Activated CD8-positive, alpha-beta T cell treated with anti-CD3 and anti-CD28 coated beads for 36 hours (primary cell): ENCODE measurements around the gene PKP3. TPM values are rescaled to one million over a fixed set of nuclear protein-coding genes. Genes with fewer than 3 reads are reported as not detected.

ENCODE experiments used
- ATAC-seq: fragments of 200-7000 bp; cut with Tn5 transposase; one replicate; pipeline ENCODE4 v1.10.0; 2021; ENCODE audit warnings: mild to moderate bottlenecking, moderate library complexity
- CTCF ChIA-PET: fragments of 350-600 bp; sonication (Branson Sonifier 250); formaldehyde crosslinking; loops from one replicate; lab custom pipeline; 2021; ENCODE audit warnings: antibody characterized with exemption; lab: Charles Lee
- POLR2A ChIA-PET: fragments of 350-600 bp; sonication (Branson Sonifier 250); formaldehyde crosslinking; loops from one replicate; lab custom pipeline; 2021; ENCODE audit warnings: antibody characterized with exemption; lab: Charles Lee
- DNase-seq: peaks from one replicate; pipeline ENCODE4 v3.0.0-alpha.2; 2020
- H3K27ac Mint-ChIP-seq: one replicate; pipeline ENCODE4 v1.8.0; 2021; ENCODE audit warnings: mild to moderate bottlenecking, mixed read lengths
- H3K27me3 Mint-ChIP-seq: one replicate; pipeline ENCODE4 v1.8.0; 2021; ENCODE audit warnings: mixed read lengths
- H3K36me3 Mint-ChIP-seq: one replicate; pipeline ENCODE4 v1.8.0; 2021; ENCODE audit warnings: low read depth, mixed read lengths
- H3K4me1 Mint-ChIP-seq: one replicate; pipeline ENCODE4 v1.8.0; 2021; ENCODE audit warnings: low read depth, mixed read lengths
- H3K4me3 Mint-ChIP-seq: one replicate; pipeline ENCODE4 v1.8.0; 2021; ENCODE audit warnings: mild to moderate bottlenecking, moderate library complexity, mixed read lengths
- H3K9me3 Mint-ChIP-seq: one replicate; pipeline ENCODE4 v1.8.0; 2021; ENCODE audit warnings: mixed read lengths
- CTCF ChIP-seq: fragments of 200-600 bp; IDR thresholded peaks from one replicate; pipeline ENCODE4 v1.8.0; 2022; ENCODE audit warnings: antibody characterized with exemption, mild to moderate bottlenecking
- intact Hi-C: fragments of 100-400 bp; cut with micrococcal nuclease; formaldehyde crosslinking; loops from one replicate; pipeline ENCODE4 v1.10.0; 2022
- total RNA-seq, 2 experiments: library from RNA; stranded (reverse); gene quantifications; one replicate each; pipeline ENCODE4 v1.2.3, GENCODE V29; 2021

PKP3 gene
- total RNA-seq, 2 experiments from 2014 or later, result 0.18 TPM; not detected in 1

- Mint-ChIP-seq H3K36me3 (no peaks in the 10 kb centered on the region), H3K9me3 (peaks cover 1% of the 10 kb centered on the region), H3K27me3 (peaks cover 27% of the 10 kb centered on the region), H3K27ac (no peak overlapping the region), H3K4me1 (peaks cover 3% of the 10 kb centered on the region), H3K4me3 (no peak overlapping the region)
- intact Hi-C loops, result no loop called here
- POLR2A ChIA-PET, result no interaction called here
- DNase-seq (no peak), ATAC-seq (no peak)
- CTCF ChIA-PET, result interaction anchor here (1.7 kb wide), 1 partner anchor 121 kb away, joined by 5 read pairs; no protein-coding TSS in a partner anchor
- TF ChIP-seq CTCF, result no peak
These were observed 22.1 kb upstream of the PKP3 start for GRCh38 chr11:371716-372590.

- no peak overlapping the region for H3K4me3 Mint-ChIP-seq
- ATAC-seq, result no peak
- H3K36me3 Mint-ChIP-seq, result no peaks in the 10 kb centered on the region
- POLR2A ChIA-PET, result no interaction called here
- H3K4me1 Mint-ChIP-seq, result peaks cover 3% of the 10 kb centered on the region
- H3K27ac Mint-ChIP-seq, result no peak overlapping the region
- H3K27me3 Mint-ChIP-seq, result peaks cover 17% of the 10 kb centered on the region
- peaks cover 1% of the 10 kb centered on the region for H3K9me3 Mint-ChIP-seq
- DNase-seq, result no peak
- intact Hi-C loops, result no loop called here
- CTCF ChIA-PET, result no interaction called here
- no peak for TF ChIP-seq CTCF
These were observed 20.9 kb upstream of the PKP3 start for GRCh38 chr11:372809-373715.

GRCh38 chr11:373716-374551 is 20.1 kb upstream of the PKP3 start:
- H3K4me3 Mint-ChIP-seq, result no peak overlapping the region
- H3K27me3 Mint-ChIP-seq, result peaks cover 10% of the 10 kb centered on the region
- H3K27ac Mint-ChIP-seq, result no peak overlapping the region
- intact Hi-C loops, result no loop called here
- ATAC-seq (no peak), DNase-seq (no peak)
- POLR2A ChIA-PET, result no interaction called here
- peaks cover 1% of the 10 kb centered on the region for H3K9me3 Mint-ChIP-seq
- CTCF ChIA-PET, result no interaction called here
- H3K36me3 Mint-ChIP-seq, result no peaks in the 10 kb centered on the region
- H3K4me1 Mint-ChIP-seq, result no peaks in the 10 kb centered on the region
- TF ChIP-seq CTCF, result no peak

- Mint-ChIP-seq H3K36me3 (no peaks in the 10 kb centered on the region), H3K27ac (no peak overlapping the region), H3K4me3 (no peak overlapping the region), H3K9me3 (peaks cover 1% of the 10 kb centered on the region), H3K27me3 (peaks cover 7% of the 10 kb centered on the region), H3K4me1 (no peaks in the 10 kb centered on the region)
- CTCF ChIA-PET, result no interaction called here
- ATAC-seq, result no peak
- no peak for DNase-seq
- intact Hi-C loops, result no loop called here
- POLR2A ChIA-PET, result no interaction called here
- TF ChIP-seq CTCF, result no peak
These were observed 18.7 kb upstream of the PKP3 start for GRCh38 chr11:375065-376025.
